ENCODE data around the gene NYAP1. TPM values are rescaled to one million over a fixed set of nuclear protein-coding genes. Genes with fewer than 3 reads are reported as not detected.

Gene NYAP1
- total and polyA plus RNA-seq, 2 of the 8 experiments (the other 6 are each of a cell fraction or from before 2014, with no cell fraction given), result 1.9 to 4.6 TPM

GRCh38 chr7:100486111-100486636 lies 2.4 kb downstream of the NYAP1 start:
- Histone ChIP-seq H3K18ac (ENCODE audit: extremely low read depth, low read length) (no peak overlapping the region; the same call in 1 of the 2 replicates), H2BK5ac (ENCODE audit: low read depth, low read length) (no peak overlapping the region), H3K56ac (replicated peaks; ENCODE audit: insufficient read length, low read depth, low read length) (no peak overlapping the region), H4K8ac (ENCODE audit: extremely low read depth, insufficient read depth, low read length) (no peak overlapping the region), H3K4me2 (ENCODE audit: insufficient read depth in 1 of 2, low read depth in 2 of 2, low read length in 2 of 2) (no peak overlapping the region), H3K23ac (ENCODE audit: insufficient read length) (no peak overlapping the region), H3K4me3 (ENCODE audit: extremely low read depth in 1 of 4, insufficient read depth in 2 of 4, low read depth in 3 of 4, low read length in 4 of 4) (no peak overlapping the region), H4K5ac (ENCODE audit: insufficient read length, low read depth, low read length) (no peak overlapping the region), H2BK15ac (ENCODE audit: low read length) (no peak overlapping the region), H4K91ac (replicated peaks; ENCODE audit: insufficient read length, low read length) (no peak overlapping the region), H3K79me2 (ENCODE audit: control insufficient read depth in 1 of 2, insufficient read depth in 2 of 2, low read length in 2 of 2) (no peaks in the 10 kb centered on the region; a peak in 1 of 4 replicates), H2BK12ac (ENCODE audit: low read depth, low read length) (no peak overlapping the region), H3K4me1 (replicated peaks in 1 of 4; ENCODE audit: control insufficient read depth in 3 of 4, insufficient read depth in 4 of 4, low read length in 3 of 4) (peaks cover 2 to 22% (median 14%) of the 10 kb centered on the region in 4 experiments), H3K27me3 (replicated peaks in 1 of 4; ENCODE audit: control insufficient read depth in 3 of 4, extremely low read depth in 1 of 4, insufficient read depth in 3 of 4, low read length in 3 of 4) (no peaks in the 10 kb centered on the region), H3K36me3 (ENCODE audit: control insufficient read depth in 2 of 4, insufficient read depth in 4 of 4, low read length in 3 of 4) (peaks cover 0 to 9% (median 0%) of the 10 kb centered on the region in 4 experiments; a peak in 3 of 8 replicates), H3K79me1 (ENCODE audit: low read depth, low read length) (no peaks in the 10 kb centered on the region), H2AFZ (ENCODE audit: low read length) (no peak overlapping the region), H3K27ac (ENCODE audit: low read depth, low read length) (no peak overlapping the region), H2BK20ac (ENCODE audit: low read length) (no peak overlapping the region), H3K14ac (ENCODE audit: insufficient read length) (no peak overlapping the region), H3K4ac (replicated peaks; ENCODE audit: insufficient read length, low read depth, low read length) (no peak overlapping the region), H3K9me3 (ENCODE audit: insufficient read depth in 2 of 2, low read depth in 1 of 2, low read length in 1 of 2) (no peaks in the 10 kb centered on the region), H2BK120ac (replicated peaks; ENCODE audit: low read depth, low read length) (no peak overlapping the region), H3K9ac (replicated peaks in 1 of 4; ENCODE audit: extremely low read depth in 1 of 4, low read depth in 3 of 4, low read length in 3 of 4) (no peak overlapping the region), H2AK5ac (ENCODE audit: low read depth, low read length) (peak overlapping the region; percentile 53; the same call in 1 of the 2 replicates), H4K20me1 (replicated peaks in 1 of 2; ENCODE audit: control insufficient read depth in 1 of 2, insufficient read depth in 2 of 2, low read length in 2 of 2) (peaks cover 0 to 7% of the 10 kb centered on the region in 2 experiments), H3K23me2 (ENCODE audit: low read depth, low read length) (peaks cover 8% of the 10 kb centered on the region; the same call in 1 of the 2 replicates)
- 78% methylated on average over 5 of the region's 5 CpGs; no CpG with 5 or more reads in 1 of the 2 experiments for WGBS, 2 experiments (ENCODE audit: extremely low coverage in 1 of 2, insufficient coverage in 1 of 2, insufficient read length in 1 of 2, insufficient replicate concordance in 2 of 2, low coverage in 1 of 2, low lambda C conversion rate in 2 of 2, missing lambda C conversion rate in 1 of 2)
- DNase-seq (ENCODE audit: low read depth in 1 of 2, low spot score in 2 of 2) (no peak), FAIRE-seq (no peak)
- ChIA-PET POLR2A (ENCODE audit: partially characterized antibody) (interaction anchor here (0.9 to 2.1 kb wide), 4 partner anchors 61 to 118 kb away, joined by 3 to 5 read pairs (median 3); no protein-coding TSS in a partner anchor), CTCF (ENCODE audit: partially characterized antibody) (interaction anchor here (0.6 to 1.3 kb wide), 8 partner anchors 10 to 74 kb away, joined by 3 to 4 read pairs (median 3); no protein-coding TSS in a partner anchor)
- TF ChIP-seq EZH2 (IDR thresholded peaks at IDR 0.05; ENCODE audit: low read depth, low read length, severe bottlenecking) (no peak), CREB1 (IDR thresholded peaks at IDR 0.05) (no peak), RBBP5 (IDR thresholded peaks at IDR 0.05; ENCODE audit: borderline replicate concordance, low read depth, low read length) (no peak), SUZ12 (IDR thresholded peaks at IDR 0.05; ENCODE audit: low read length) (no peak), TBP (IDR thresholded peaks at IDR 0.05; ENCODE audit: low read depth, low read length) (no peak), SP2 (IDR thresholded peaks at IDR 0.05; ENCODE audit: low read length) (no peak), ATF2 (IDR thresholded peaks at IDR 0.05; ENCODE audit: low read length) (no peak), SAP30 (IDR thresholded peaks at IDR 0.05; ENCODE audit: insufficient read depth, insufficient replicate concordance, low read length) (no peak), NANOG (IDR thresholded peaks at IDR 0.05; ENCODE audit: insufficient read depth, low read depth, low read length, poor library complexity, severe bottlenecking) (no peak), JUN (IDR thresholded peaks at IDR 0.05; ENCODE audit: low read depth, low read length) (no peak), YY1 (IDR thresholded peaks at IDR 0.05; ENCODE audit: low read depth, low read length) (no peak)

Data from H1 (cell line).